Neural cell (in vitro differentiated cells): Measurements from ENCODE around the gene OR6M1. TPM values are rescaled to one million over a fixed set of nuclear protein-coding genes. Genes with fewer than 3 reads are reported as not detected.

ENCODE experiments used
- H2AFZ ChIP-seq: fragments of 200-600, 300-800 bp; sonication (generic), shearing (Covaris generic); 2 replicates; pipeline ENCODE4 v1.6.0; 2014; ENCODE audit warnings: low read depth, mild to moderate bottlenecking, antibody characterized with exemption, low read length, moderate library complexity
- H3F3A ChIP-seq: fragments of 200-600 bp; shearing (Covaris generic); 2 replicates; pipeline ENCODE4 v1.6.1; 2016; ENCODE audit warnings: mild to moderate bottlenecking, moderate library complexity, mixed read lengths, antibody characterized with exemption, low read length; ENCODE audit not compliant: insufficient read depth, poor library complexity, severe bottlenecking
- H3K27ac ChIP-seq: fragments of 200-600, 300-800 bp; sonication (generic), shearing (Covaris generic); 2 replicates; pipeline ENCODE4 v1.5.1; 2014; ENCODE audit warnings: mild to moderate bottlenecking, low read length, moderate library complexity
- H3K27me3 ChIP-seq: fragments of 300-800, 200-600 bp; sonication (generic), shearing (Covaris generic); 2 replicates; pipeline ENCODE4 v1.6.0; 2014; ENCODE audit warnings: mild to moderate bottlenecking, low read depth, low read length, moderate library complexity; ENCODE audit not compliant: insufficient read depth
- H3K36me3 ChIP-seq: fragments of 300-800, 200-600 bp; sonication (generic), shearing (Covaris generic); 2 replicates; pipeline ENCODE4 v1.5.1; 2014; ENCODE audit warnings: mild to moderate bottlenecking, antibody characterized with exemption, low read length, moderate library complexity; ENCODE audit not compliant: insufficient read depth
- H3K4me2 ChIP-seq: fragments of 300-800, 200-600 bp; sonication (generic), shearing (Covaris generic); 2 replicates; pipeline ENCODE4 v1.6.0; 2014; ENCODE audit warnings: mild to moderate bottlenecking, low read length
- H3K4me3 ChIP-seq: fragments of 300-800, 200-600 bp; sonication (generic), shearing (Covaris generic); 2 replicates; pipeline ENCODE4 v1.5.1; 2014; ENCODE audit warnings: mild to moderate bottlenecking, low read length, moderate library complexity
- H3K79me2 ChIP-seq: fragments of 200-600 bp; shearing (Covaris generic); replicated peaks from 2 replicates; pipeline ENCODE4 v1.6.0; 2014; ENCODE audit warnings: mild to moderate bottlenecking, low read length, moderate library complexity; ENCODE audit not compliant: insufficient read depth
- H3K9ac ChIP-seq: fragments of 300-800, 200-600 bp; sonication (generic), shearing (Covaris generic); 2 replicates; pipeline ENCODE4 v1.6.1; 2016; ENCODE audit warnings: mild to moderate bottlenecking, low read length, mixed read lengths
- H3K9me2 ChIP-seq: fragments of 200-600 bp; shearing (Covaris generic); 2 replicates; pipeline ENCODE4 v1.6.1; 2016; ENCODE audit warnings: mild to moderate bottlenecking, low read length, mixed read lengths; ENCODE audit not compliant: insufficient read depth
- H3K9me3 ChIP-seq: fragments of 200-600, 300-800 bp; sonication (generic), shearing (Covaris generic); 2 replicates; pipeline ENCODE4 v1.6.1; 2016; ENCODE audit warnings: mild to moderate bottlenecking, mixed run types, low read length, moderate library complexity, mixed read lengths
- H4K20me1 ChIP-seq: fragments of 200-600 bp; shearing (Covaris generic); 2 replicates; pipeline ENCODE4 v1.6.1; 2016; ENCODE audit warnings: mild to moderate bottlenecking, mixed run types; ENCODE audit not compliant: insufficient read depth
- CTCF ChIP-seq: fragments of 450-650 bp; IDR thresholded peaks from 2 replicates; pipeline ENCODE4 v1.5.1; 2014; ENCODE audit warnings: antibody characterized with exemption, mild to moderate bottlenecking, moderate library complexity; ENCODE audit not compliant: poor library complexity, severe bottlenecking
- EP300 ChIP-seq: fragments of 450-650 bp; conservative IDR thresholded peaks from 2 replicates; pipeline ENCODE4 v1.6.1; 2014; ENCODE audit warnings: antibody characterized with exemption, mild to moderate bottlenecking, moderate library complexity; ENCODE audit not compliant: poor library complexity, severe bottlenecking
- EZH2 ChIP-seq: fragments of 200-600, 300-800 bp; shearing (Covaris generic), sonication (generic); IDR thresholded peaks from 2 replicates; pipeline ENCODE4 v1.6.1; 2014; ENCODE audit warnings: antibody characterized with exemption, low read length, borderline replicate concordance, mild to moderate bottlenecking; ENCODE audit not compliant: insufficient read depth, poor library complexity, severe bottlenecking
- MXI1 ChIP-seq: fragments of 450-650 bp; conservative IDR thresholded peaks from 2 replicates; pipeline ENCODE4 v1.6.1; 2014; ENCODE audit warnings: antibody characterized with exemption, mild to moderate bottlenecking; ENCODE audit not compliant: poor library complexity, severe bottlenecking
- POLR2AphosphoS5 ChIP-seq: IDR thresholded peaks from 2 replicates; pipeline ENCODE4 v1.6.1; 2012
- RAD21 ChIP-seq: fragments of 450-650 bp; conservative IDR thresholded peaks from 2 replicates; pipeline ENCODE4 v1.6.1; 2014; ENCODE audit warnings: antibody characterized with exemption, mild to moderate bottlenecking, moderate library complexity
- REST ChIP-seq: IDR thresholded peaks from 2 replicates; pipeline ENCODE4 v1.6.1; 2012; ENCODE audit warnings: borderline replicate concordance
- SMC3 ChIP-seq: fragments of 450-650 bp; conservative IDR thresholded peaks from 2 replicates; pipeline ENCODE4 v1.6.1; 2014; ENCODE audit warnings: antibody characterized with exemption, mild to moderate bottlenecking, moderate library complexity; ENCODE audit not compliant: poor library complexity
- TAF1 ChIP-seq: IDR thresholded peaks from 2 replicates; pipeline ENCODE4 v1.6.1; 2012; ENCODE audit warnings: low read depth
- polyA plus RNA-seq: library from polyadenylated mRNA; depleted of rRNA; stranded (reverse); fragments of >200 nt; gene quantifications from 2 replicates; pipeline ENCODE4 v1.2.3, GENCODE V29; 2014

The OR6M1 gene
- polyA plus RNA-seq, 1 donor from 2014 or later, result not detected

GRCh38 chr11:123765601-123766000 is 40.5 kb downstream of the OR6M1 start:
- H3K79me2 ChIP-seq, result no peaks in the 10 kb centered on the region
- no peak overlapping the region for H3K4me3 ChIP-seq
- H4K20me1 ChIP-seq, result no peaks in the 10 kb centered on the region
- no peak overlapping the region for H3K4me2 ChIP-seq
- H3K9me3 ChIP-seq, result no peaks in the 10 kb centered on the region
- no peak overlapping the region for H3K9ac ChIP-seq
- H3K27me3 ChIP-seq, result no peaks in the 10 kb centered on the region
- no peaks in the 10 kb centered on the region for H3K36me3 ChIP-seq
- H3K27ac ChIP-seq, result no peak overlapping the region
- H3K9me2 ChIP-seq, result no peaks in the 10 kb centered on the region
- no peaks in the 10 kb centered on the region for H3F3A ChIP-seq
- TF ChIP-seq EZH2, result no peak
- no peak for TF ChIP-seq RAD21
- no peak for TF ChIP-seq EP300
- TF ChIP-seq POLR2AphosphoS5, result no peak
- TF ChIP-seq SMC3, result no peak
- TF ChIP-seq TAF1, result no peak
- no peak for TF ChIP-seq CTCF
- no peak for TF ChIP-seq REST
- TF ChIP-seq MXI1, result no peak
- H2AFZ ChIP-seq, result no peak overlapping the region

GRCh38 chr11:123762422-123762821 is 43.7 kb downstream of the OR6M1 start:
- Histone ChIP-seq H3K4me2 (no peak overlapping the region), H3K27me3 (no peaks in the 10 kb centered on the region), H3K9me3 (no peaks in the 10 kb centered on the region), H3K36me3 (no peaks in the 10 kb centered on the region), H3K4me3 (no peak overlapping the region), H3K79me2 (no peaks in the 10 kb centered on the region), H3F3A (no peaks in the 10 kb centered on the region), H4K20me1 (no peaks in the 10 kb centered on the region), H3K9ac (no peak overlapping the region), H2AFZ (no peak overlapping the region), H3K27ac (no peak overlapping the region), H3K9me2 (no peaks in the 10 kb centered on the region)
- no peak for TF ChIP-seq POLR2AphosphoS5
- TF ChIP-seq MXI1, result no peak
- no peak for TF ChIP-seq REST
- TF ChIP-seq EP300, result no peak
- TF ChIP-seq RAD21, result no peak
